ENCODE data around the gene KDM3A.

KDM3A gene

DNA sequence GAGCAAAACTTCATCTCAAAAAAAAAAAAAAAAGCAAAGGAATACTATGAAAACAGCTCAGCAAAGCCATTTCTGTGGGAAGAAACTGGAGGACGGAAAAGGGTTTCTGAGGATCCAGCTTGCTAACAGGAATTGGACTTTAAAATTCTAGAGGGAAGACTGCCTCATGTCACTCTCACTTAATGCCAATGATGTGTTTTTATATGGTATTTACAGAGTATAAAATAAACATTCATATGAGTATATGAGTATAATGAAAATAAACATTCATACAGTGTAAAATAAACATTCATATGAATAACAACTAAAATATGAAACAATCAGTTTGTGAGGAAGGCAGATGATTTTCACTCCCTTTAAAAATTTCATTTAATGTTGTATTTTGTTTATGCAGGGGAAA lies 78.2 kb downstream of the KDM3A start:
- Mint-ChIP-seq H3K27me3 (ENCODE audit: low read depth) (no peaks in the 10 kb centered on the region), H3K27ac (no peak overlapping the region), H3K4me3 (no peak overlapping the region), H3K9me3 (no peaks in the 10 kb centered on the region), H3K4me1 (peaks cover 6% of the 10 kb centered on the region), H3K36me3 (ENCODE audit: low read depth) (peaks cover 23% of the 10 kb centered on the region)
- TF ChIP-seq, protein P1, sequence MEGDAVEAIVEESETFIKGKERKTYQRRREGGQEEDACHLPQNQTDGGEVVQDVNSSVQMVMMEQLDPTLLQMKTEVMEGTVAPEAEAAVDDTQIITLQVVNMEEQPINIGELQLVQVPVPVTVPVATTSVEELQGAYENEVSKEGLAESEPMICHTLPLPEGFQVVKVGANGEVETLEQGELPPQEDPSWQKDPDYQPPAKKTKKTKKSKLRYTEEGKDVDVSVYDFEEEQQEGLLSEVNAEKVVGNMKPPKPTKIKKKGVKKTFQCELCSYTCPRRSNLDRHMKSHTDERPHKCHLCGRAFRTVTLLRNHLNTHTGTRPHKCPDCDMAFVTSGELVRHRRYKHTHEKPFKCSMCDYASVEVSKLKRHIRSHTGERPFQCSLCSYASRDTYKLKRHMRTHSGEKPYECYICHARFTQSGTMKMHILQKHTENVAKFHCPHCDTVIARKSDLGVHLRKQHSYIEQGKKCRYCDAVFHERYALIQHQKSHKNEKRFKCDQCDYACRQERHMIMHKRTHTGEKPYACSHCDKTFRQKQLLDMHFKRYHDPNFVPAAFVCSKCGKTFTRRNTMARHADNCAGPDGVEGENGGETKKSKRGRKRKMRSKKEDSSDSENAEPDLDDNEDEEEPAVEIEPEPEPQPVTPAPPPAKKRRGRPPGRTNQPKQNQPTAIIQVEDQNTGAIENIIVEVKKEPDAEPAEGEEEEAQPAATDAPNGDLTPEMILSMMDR (IDR thresholded peaks at IDR 0.05; ENCODE audit: unreplicated experiment in 3 of 3), result no peak

DNA sequence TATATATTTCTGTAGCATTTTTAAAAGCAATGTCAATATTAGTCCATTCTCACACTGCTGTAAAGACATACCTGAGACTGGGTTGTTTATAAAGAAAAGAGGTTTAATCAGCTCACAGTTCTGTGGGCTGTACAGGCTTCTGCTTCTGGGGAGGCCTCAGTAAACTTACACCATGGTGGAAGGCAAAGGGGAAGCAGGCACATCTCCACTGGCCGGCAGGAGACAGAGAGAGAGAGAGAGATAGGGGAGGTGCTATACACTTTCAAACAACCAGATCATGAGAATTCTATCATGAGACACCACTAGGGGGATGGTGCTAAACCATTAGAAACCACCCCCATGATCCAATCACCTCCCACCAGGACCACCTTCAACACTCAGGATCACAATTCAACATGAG lies 79.0 kb downstream of the KDM3A start:
- peaks cover 23% of the 10 kb centered on the region for H3K36me3 Mint-ChIP-seq (ENCODE audit: low read depth)
- TF ChIP-seq, protein P1 (IDR thresholded peaks at IDR 0.05; ENCODE audit: unreplicated experiment in 3 of 3), result no peak
- no peaks in the 10 kb centered on the region for H3K27me3 Mint-ChIP-seq (ENCODE audit: low read depth)
- H3K27ac Mint-ChIP-seq, result no peak overlapping the region
- no peaks in the 10 kb centered on the region for H3K4me1 Mint-ChIP-seq
- H3K9me3 Mint-ChIP-seq, result no peaks in the 10 kb centered on the region
- no peak overlapping the region for H3K4me3 Mint-ChIP-seq

DNA sequence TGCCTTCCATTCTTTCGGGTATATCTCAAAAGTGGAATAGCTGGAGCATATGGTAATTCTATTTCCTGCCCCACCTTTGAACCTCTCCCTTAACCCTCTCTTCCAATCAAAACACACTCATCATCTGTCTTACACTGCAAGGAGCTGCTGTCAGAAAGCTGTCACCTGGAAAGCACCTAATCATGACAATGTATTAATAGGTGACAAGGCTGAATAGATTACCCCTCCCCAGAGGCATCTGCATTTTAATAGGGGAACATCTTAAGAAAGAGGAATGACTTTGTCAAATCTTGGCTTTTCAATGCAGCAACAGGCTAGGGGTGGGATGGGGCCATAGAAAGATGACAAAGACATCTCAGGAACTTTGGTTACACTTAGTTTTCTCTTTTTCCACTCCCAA lies 80.8 kb downstream of the KDM3A start:
- Mint-ChIP-seq H3K27ac (no peak overlapping the region), H3K27me3 (ENCODE audit: low read depth) (no peaks in the 10 kb centered on the region), H3K36me3 (ENCODE audit: low read depth) (peaks cover 26% of the 10 kb centered on the region), H3K4me1 (no peaks in the 10 kb centered on the region), H3K9me3 (no peaks in the 10 kb centered on the region), H3K4me3 (no peak overlapping the region)
- TF ChIP-seq, protein P1 (IDR thresholded peaks at IDR 0.05; ENCODE audit: unreplicated experiment in 3 of 3), result no peak

DNA sequence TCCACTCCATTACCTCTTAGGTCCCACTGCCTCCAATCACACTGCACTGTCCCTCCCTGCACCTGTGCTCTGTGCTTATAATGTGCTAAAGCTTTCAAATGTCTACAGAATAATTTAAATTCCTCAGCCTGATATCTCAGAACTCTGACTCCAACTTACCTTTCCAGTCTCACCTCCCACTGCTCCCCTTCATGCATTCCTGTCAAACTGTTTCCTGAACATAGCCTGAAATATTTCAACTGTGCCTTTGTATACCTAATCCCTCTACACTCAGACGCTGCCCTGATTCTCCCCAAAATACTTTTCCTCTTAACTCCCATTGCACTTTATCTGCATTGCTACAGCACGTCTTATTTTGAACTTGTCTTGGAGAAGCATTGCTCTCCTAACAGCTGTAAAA lies 81.5 kb downstream of the KDM3A start:
- Mint-ChIP-seq H3K27ac (no peak overlapping the region), H3K27me3 (ENCODE audit: low read depth) (no peaks in the 10 kb centered on the region), H3K4me3 (no peak overlapping the region), H3K9me3 (no peaks in the 10 kb centered on the region), H3K4me1 (no peaks in the 10 kb centered on the region), H3K36me3 (ENCODE audit: low read depth) (peaks cover 24% of the 10 kb centered on the region)
- TF ChIP-seq, protein P1 (IDR thresholded peaks at IDR 0.05; ENCODE audit: unreplicated experiment in 3 of 3), result no peak

DNA sequence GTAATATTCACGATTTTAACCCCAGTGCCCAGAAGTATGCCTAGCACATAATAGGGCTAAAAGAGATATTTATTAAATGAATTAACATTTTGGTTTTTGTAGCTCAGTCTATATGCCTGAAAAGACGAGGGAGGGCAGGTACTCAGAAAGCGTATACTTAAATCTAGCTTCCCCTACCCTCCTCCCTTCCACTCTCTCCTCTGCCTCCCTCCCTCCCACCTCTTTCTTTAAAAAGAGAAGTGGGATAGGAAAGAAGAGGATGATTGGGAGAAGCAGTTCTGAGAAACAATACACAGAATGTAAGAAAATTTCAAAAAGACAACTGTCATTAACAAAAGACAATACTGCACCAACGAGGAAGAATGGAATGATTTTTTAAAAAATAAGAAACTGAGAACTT lies 82.3 kb downstream of the KDM3A start:
- Mint-ChIP-seq H3K9me3 (no peaks in the 10 kb centered on the region), H3K4me1 (no peaks in the 10 kb centered on the region), H3K27me3 (ENCODE audit: low read depth) (no peaks in the 10 kb centered on the region), H3K27ac (no peak overlapping the region), H3K4me3 (no peak overlapping the region), H3K36me3 (ENCODE audit: low read depth) (peaks cover 27% of the 10 kb centered on the region)
- TF ChIP-seq, protein P1 (IDR thresholded peaks at IDR 0.05; ENCODE audit: unreplicated experiment in 3 of 3), result no peak

DNA sequence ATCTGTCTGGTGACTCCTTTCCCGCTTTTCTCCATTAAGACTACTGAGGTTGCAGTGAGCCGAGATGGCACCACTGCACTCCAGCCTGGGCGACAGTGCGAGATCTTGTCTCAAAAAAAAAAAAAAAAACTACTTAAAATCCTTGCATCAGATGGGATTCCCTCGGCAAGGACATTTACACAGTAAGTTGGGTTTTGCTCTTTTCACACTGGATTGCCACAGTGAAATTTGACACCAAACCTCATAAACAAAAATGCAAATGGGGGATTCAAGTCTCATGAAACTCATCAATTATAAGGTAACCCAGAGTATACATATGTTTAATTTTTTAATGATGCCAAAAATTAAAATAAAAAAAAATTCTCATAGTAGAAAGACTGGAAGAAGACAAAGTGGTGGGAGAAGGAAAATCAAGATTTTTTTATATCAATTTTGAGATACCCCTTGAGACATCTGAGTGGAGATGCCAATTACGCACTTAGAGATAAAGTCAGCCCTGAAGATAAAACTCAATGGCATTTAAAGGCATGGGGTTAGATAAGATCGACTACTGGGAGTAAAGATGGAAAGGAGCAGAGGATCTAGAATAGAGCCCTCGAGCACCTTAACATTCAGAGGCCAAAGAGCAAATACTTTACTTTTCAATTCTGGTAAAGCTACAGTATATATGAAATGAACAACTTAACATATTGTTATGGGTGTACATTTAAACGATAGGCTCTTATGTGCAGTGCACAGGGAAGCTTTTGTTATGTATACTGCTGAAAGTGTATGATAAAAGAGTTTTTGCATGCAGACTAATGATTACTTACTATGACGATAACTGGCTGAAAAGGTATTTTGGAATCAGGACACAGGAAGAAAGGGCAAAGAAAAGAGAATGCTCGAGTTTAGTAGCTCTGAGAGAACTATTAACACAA lies 84.5 kb downstream of the KDM3A start:
- no peaks in the 10 kb centered on the region for H3K27me3 Mint-ChIP-seq (ENCODE audit: low read depth)
- H3K27ac Mint-ChIP-seq, result no peak overlapping the region
- H3K4me3 Mint-ChIP-seq, result no peak overlapping the region
- peaks cover 2% of the 10 kb centered on the region for H3K9me3 Mint-ChIP-seq
- peaks cover 7% of the 10 kb centered on the region for H3K4me1 Mint-ChIP-seq
- TF ChIP-seq, protein P1 (IDR thresholded peaks at IDR 0.05; ENCODE audit: unreplicated experiment in 3 of 3), result no peak
- H3K36me3 Mint-ChIP-seq (ENCODE audit: low read depth), result peaks cover 28% of the 10 kb centered on the region

Measured in nephron (organoid).